Kidney epithelial cell (primary cell): ENCODE measurements around the gene MAP3K14. TPM values are rescaled to one million over a fixed set of nuclear protein-coding genes. Genes with fewer than 3 reads are reported as not detected.

ENCODE experiments used
- DNase-seq: peaks from one replicate; pipeline ENCODE4 v3.0.0-alpha.2; 2010; ENCODE audit warnings: low read depth
- H3K27me3 ChIP-seq: 2 replicates; pipeline ENCODE4 v1.6.0; 2011; ENCODE audit warnings: low read length; ENCODE audit not compliant: control insufficient read depth, insufficient read depth
- H3K36me3 ChIP-seq: 2 replicates; pipeline ENCODE4 v1.5.1; 2011; ENCODE audit warnings: low read length; ENCODE audit not compliant: control insufficient read depth, insufficient read depth
- H3K4me3 ChIP-seq: 2 replicates; pipeline ENCODE4 v1.5.1; 2011; ENCODE audit warnings: low read depth, mild to moderate bottlenecking, control low read depth, low read length
- total RNA-seq: library from RNA; depleted of rRNA; stranded (reverse); fragments of >200 nt; gene quantifications from 2 replicates; pipeline ENCODE4 v1.2.3, GENCODE V29; 2015
- TF ChIP-seq, protein P1 (sequence below): IDR thresholded peaks from 2 replicates; pipeline ENCODE4 v1.5.1; 2011; ENCODE audit warnings: mild to moderate bottlenecking, moderate library complexity, low read length, control low read depth, inconsistent platforms; ENCODE audit not compliant: insufficient read depth, poor library complexity, severe bottlenecking

MAP3K14 gene
- total RNA-seq, 1 donor from 2014 or later: 3.8 TPM

DNA sequence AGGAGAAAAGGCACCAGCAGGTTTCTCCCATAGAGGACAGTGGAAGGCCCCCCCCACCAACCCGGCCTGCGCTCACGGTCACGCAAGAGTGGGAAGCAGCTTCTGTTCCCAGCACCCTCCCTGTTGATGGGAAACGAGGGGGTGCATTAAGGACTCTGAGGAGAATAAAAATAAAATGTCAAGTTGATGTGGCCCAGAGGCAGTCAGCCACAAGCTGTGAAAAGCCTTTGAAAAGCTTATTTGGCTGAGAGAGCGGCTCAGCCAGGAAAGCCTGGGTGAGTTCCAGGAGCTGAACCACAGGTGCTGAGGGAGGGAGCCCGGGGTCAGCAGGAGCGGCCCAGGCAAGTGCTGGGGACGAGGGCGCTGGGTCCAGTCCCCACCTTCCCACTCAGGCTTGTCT is 28.0 kb downstream of the MAP3K14 start:
- no peaks in the 10 kb centered on the region for H3K27me3 ChIP-seq
- H3K4me3 ChIP-seq: no peak overlapping the region
- peaks cover 2% of the 10 kb centered on the region for H3K36me3 ChIP-seq
- TF ChIP-seq, protein P1, sequence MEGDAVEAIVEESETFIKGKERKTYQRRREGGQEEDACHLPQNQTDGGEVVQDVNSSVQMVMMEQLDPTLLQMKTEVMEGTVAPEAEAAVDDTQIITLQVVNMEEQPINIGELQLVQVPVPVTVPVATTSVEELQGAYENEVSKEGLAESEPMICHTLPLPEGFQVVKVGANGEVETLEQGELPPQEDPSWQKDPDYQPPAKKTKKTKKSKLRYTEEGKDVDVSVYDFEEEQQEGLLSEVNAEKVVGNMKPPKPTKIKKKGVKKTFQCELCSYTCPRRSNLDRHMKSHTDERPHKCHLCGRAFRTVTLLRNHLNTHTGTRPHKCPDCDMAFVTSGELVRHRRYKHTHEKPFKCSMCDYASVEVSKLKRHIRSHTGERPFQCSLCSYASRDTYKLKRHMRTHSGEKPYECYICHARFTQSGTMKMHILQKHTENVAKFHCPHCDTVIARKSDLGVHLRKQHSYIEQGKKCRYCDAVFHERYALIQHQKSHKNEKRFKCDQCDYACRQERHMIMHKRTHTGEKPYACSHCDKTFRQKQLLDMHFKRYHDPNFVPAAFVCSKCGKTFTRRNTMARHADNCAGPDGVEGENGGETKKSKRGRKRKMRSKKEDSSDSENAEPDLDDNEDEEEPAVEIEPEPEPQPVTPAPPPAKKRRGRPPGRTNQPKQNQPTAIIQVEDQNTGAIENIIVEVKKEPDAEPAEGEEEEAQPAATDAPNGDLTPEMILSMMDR: no peak
- no peak for DNase-seq

DNA sequence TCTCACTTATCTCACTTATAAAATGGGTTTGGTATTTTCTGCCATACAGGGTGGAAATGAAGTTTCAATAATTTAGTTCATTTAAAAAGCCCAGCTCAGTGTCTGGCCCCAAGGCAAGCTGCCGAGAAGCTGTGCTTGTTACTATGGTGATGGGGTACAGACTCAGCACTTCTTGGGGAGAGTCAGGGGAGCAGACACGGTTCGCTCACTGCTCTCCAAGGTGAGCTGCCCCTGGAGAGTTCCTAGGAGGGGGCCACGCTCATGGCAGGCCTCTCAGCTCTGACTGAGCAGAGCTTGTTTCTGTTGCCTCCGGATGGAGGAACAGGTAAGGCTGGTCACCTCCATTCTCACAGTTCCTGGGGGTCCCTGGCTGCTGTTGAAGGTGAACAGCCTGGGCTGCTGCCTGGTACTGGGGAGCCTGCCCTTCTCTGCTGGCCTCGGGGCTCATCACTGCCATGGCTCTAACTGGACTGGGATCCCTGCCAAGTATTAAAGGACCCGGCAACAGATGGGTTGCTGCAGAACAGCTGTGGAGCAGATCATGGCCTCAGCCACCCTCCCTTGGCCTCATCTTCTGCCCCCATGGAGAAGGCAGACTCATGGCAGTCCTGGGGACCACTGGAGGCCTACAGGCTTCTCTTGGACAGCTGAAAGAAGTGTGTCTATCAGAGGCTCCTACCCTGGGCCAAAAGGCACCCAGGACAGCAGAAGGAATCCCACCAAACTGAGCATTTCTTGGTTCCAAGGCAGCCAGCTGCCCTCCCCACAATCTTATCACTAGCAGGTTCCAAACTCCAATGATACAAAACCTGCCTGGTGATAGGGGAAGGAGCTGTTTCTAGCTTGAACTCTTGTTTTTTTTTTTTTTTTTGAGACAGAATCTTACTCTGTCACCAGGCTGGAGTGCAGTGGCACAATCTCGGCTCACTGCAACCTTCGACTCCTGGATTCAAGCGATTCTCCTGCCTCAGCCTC is 29.0 kb downstream of the MAP3K14 start:
- DNase-seq: no peak
- TF ChIP-seq, protein P1: no peak
- H3K36me3 ChIP-seq: peaks cover 9% of the 10 kb centered on the region

DNA sequence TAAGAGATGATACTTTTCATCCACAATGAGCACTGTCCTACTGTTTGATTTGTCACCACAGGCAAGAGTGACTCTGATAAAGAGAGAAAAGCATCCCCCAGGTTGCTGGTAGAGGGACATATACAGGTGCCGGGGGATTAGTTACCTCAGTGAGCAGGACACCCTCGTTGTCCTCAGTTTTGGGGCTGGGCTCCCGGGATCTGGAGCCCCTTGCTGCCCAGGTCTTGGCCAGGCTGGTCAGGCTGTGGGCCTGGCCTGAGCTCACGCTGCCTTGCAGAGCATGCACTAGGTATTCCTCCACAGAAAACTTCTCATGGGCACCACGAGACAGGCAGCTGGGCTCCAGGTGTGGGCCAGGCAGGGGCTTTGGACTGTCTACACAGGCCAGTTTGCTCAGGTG is 30.5 kb downstream of the MAP3K14 start:
- DNase-seq: no peak
- Histone ChIP-seq H3K4me3 (no peak overlapping the region), H3K36me3 (peaks cover 10% of the 10 kb centered on the region), H3K27me3 (no peaks in the 10 kb centered on the region)
- TF ChIP-seq, protein P1: no peak

More for the DNA sequence above, 29.0 kb downstream of the MAP3K14 start:
- Histone ChIP-seq H3K4me3 (no peak overlapping the region), H3K27me3 (no peaks in the 10 kb centered on the region)

DNA sequence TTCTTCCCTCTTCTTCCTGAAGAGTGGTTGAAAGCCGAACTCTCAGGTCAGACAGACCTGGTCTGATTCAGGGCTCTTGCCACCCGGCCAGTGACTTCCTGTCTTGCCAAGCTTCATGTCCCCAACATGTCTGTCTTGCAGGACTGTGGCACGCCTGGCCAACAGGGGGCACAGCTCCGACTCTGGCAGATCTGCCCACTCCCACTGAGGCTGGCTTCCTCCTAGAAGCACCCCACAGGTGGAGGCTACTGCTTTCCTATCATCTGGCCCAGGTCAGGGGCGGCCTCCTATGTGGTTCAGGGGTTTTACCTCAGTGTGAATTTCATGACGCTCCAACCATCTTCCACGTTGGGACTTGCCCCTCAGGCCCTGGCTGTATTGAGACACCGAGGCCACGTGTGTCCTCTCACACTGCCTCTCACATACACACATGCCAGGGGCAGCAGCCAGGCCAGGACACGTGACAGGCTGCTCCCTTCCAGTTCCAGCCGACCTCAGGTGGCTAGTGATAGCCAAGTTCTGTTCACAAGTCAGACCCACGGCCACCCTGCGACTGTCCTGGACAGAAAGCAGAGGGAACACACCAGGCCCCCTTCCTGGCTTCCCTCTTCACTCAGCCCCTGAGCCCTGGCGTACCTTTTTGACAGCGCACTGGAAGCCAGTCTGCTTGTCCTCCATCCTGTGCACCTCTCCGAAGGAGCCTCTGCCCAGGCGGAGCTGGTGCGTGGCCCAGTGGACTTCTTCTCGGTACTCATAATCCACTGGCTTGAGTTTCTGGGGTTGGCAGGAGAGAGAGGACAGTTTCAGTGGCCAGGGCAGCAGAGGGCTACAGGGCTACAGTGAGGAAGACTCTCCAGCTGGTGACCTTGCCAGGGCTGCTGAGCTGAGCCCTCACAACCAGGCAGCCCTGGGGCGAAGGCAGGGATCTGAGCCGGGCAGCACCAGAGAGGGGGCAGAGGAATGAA is 32.4 kb downstream of the MAP3K14 start:
- Histone ChIP-seq H3K27me3 (no peaks in the 10 kb centered on the region), H3K36me3 (peaks cover 10% of the 10 kb centered on the region), H3K4me3 (no peak overlapping the region)
- TF ChIP-seq, protein P1: peak; percentile 33
- DNase-seq: no peak

DNA sequence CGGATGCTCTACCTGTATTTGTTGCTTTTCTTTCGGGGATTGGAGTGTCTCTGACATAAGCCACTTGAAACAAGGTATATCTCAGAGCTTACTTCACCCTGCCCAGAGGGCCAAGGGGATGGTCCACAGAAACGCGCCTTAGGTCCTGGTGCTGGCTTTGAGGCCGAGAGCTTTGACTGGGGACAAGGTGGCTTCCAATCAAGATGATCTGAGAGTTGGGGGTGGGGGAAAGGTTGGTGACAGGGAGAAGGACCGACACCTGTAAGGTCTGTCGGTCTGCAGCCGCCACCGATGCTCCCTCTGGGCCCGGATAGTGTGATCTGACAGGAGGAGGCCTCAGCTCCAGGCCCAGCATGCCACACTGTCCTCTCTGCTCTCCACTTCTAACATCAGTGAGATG is 33.1 kb downstream of the MAP3K14 start:
- TF ChIP-seq, protein P1: no peak
- H3K27me3 ChIP-seq: no peaks in the 10 kb centered on the region
- DNase-seq: no peak
- H3K36me3 ChIP-seq: peaks cover 10% of the 10 kb centered on the region
- H3K4me3 ChIP-seq: no peak overlapping the region
